Heart right ventricle (tissue), 16 donors: ENCODE results near the gene MYEOV. TPM values are rescaled to one million over a fixed set of nuclear protein-coding genes. Genes with fewer than 3 reads are reported as not detected.

Experiments used
- ATAC-seq, 8 donors: fragments of 200-7000 bp; cut with Tn5 transposase; one replicate each; pipeline ENCODE4 v1.9.1; 2020; ENCODE audit warnings: mild to moderate bottlenecking in 8 of 8, moderate library complexity in 8 of 8, moderate number of reproducible peaks in 1 of 8
- DNase-seq, 2 donors: peaks; one replicate each; pipeline ENCODE4 v3.0.0-alpha.2; 2020
- H3K27ac ChIP-seq, 10 donors: fragments of 200-600 bp; sonication (generic) in 2 of 10; one replicate each; pipeline versions ENCODE4 v1.5.0 to v1.8.0; 2020 to 2022; ENCODE audit warnings: mild to moderate bottlenecking in 3 of 10
- H3K27me3 ChIP-seq, 7 donors: fragments of 200-600 bp; one replicate each; pipeline ENCODE4 v1.8.0; 2021 to 2022; ENCODE audit warnings: mild to moderate bottlenecking in 2 of 7
- H3K36me3 ChIP-seq, 9 donors: fragments of 200-600 bp; sonication (generic) in 1 of 9; one replicate each; pipeline versions ENCODE4 v1.5.0 to v1.8.0; 2020 to 2022; ENCODE audit warnings: mild to moderate bottlenecking in 2 of 9
- H3K4me1 ChIP-seq, 9 donors: fragments of 200-600 bp; sonication (generic) in 1 of 9; one replicate each; pipeline versions ENCODE4 v1.5.0 to v1.8.0; 2020 to 2022; ENCODE audit warnings: mild to moderate bottlenecking in 4 of 9
- H3K4me3 ChIP-seq, 10 donors: fragments of 200-600 bp; sonication (generic) in 2 of 10; one replicate each; pipeline versions ENCODE4 v1.5.0 to v1.8.0; 2020 to 2022; ENCODE audit warnings: mild to moderate bottlenecking in 7 of 10, moderate library complexity in 2 of 10
- H3K9me3 ChIP-seq, 11 donors: fragments of 200-600 bp in 10 of 11; sonication (generic) in 2 of 11; one replicate each; pipeline versions ENCODE4 v1.5.0 to v1.8.0; 2013 to 2022; ENCODE audit warnings: mild to moderate bottlenecking in 2 of 11, control low read depth in 1 of 11, moderate library complexity in 1 of 11
- CTCF ChIP-seq, 9 donors: fragments of 200-600 bp; sonication (generic) in 2 of 9; IDR thresholded peaks; one replicate each; pipeline versions ENCODE4 v1.5.0 to v1.8.0; 2021 to 2022; ENCODE audit warnings: antibody characterized with exemption in 9 of 9, mild to moderate bottlenecking in 5 of 9, moderate library complexity in 1 of 9
- WGBS, 2 donors: extraction: QIAGEN DNeasy Blood & Tissue Kit; methylation state at CpG; one replicate each; pipeline ENCODE4 v1.1.7; 2013; ENCODE audit warnings: inconsistent platforms in 1 of 2; 5-methylcytosine and 5-hydroxymethylcytosine counted together
- intact Hi-C, 10 donors: fragments of 100-400 bp; cut with DNase I; formaldehyde crosslinking; loops; one replicate each; pipeline versions ENCODE4 v1.11.1 to v1.14.2; 2022
- polyA plus RNA-seq, 2 donors: library from polyadenylated mRNA; stranded (reverse); fragments of 200-250 nt; gene quantifications; one replicate each; pipeline ENCODE4 v1.2.3, GENCODE V29; 2013
- total RNA-seq, 10 donors: library from RNA; stranded (reverse); fragmentation: NEBNext Ultra II Directional in 3 of 10; extraction: Animal tissue kit (Norgen Biotek cat#: 25700) in 3 of 10; gene quantifications; one replicate each; pipeline versions ENCODE4 v1.2.1 to v1.2.4, GENCODE V29; 2021 to 2023
- donor health status: Arrhythmogenic right ventricular cardiomyopathy.
- donor health status: ischemic (EF 13 %, LVEDD 7.1; RV severe dilation, severe dysfunction).
- donor health status: healthy with polysubstance abuse.
- donor health status: DM: no; HTN: yes; CAD: no.
- donor health status: DM: no; HTN: no; CAD: no.
- donor health status: ischemic (EF 25% LVEDD 6.9; RV normal size, moderate dysfunction).
- donor health status: ischemic (EF 25% LVEDD 5.7; RV mildly dilated, moderate dysfunction).
- donor health status: healthy.
- donor health status: DM: yes; HTN: yes; CAD: no.
- donor health status: Ischemic cardiomyopathy.
- donor health status: ischemic (EF 35%, LVEDD 5.7; RV mildly dilated, moderate dysfunction).
- donor health status: nonischemic (EF 11% LVEDD 7.7; RV severe dilation, severe dysfunction).
- donor health status: DM: yes; HTN: yes; CAD: no.
- donor health status: PGD.
- donor health status: ischemic (EF 29% LVEDD 5.4; RV normal size, mild dysfunction).
- donor health status: nonischemic (EF 23%, LVEDD 6.1; RV moderate dilation, normal function).

Gene MYEOV
- total and polyA plus RNA-seq, 12 donors, result 0.07 TPM; not detected in 11

- Histone ChIP-seq H3K27me3 (no peaks in the 10 kb centered on the region), H3K9me3 (peaks cover 0 to 17% (median 0%) of the 10 kb centered on the region in 11 donors), H3K4me3 (no peak overlapping the region), H3K4me1 (peaks cover 0 to 4% (median 0%) of the 10 kb centered on the region in 9 donors), H3K27ac (no peak overlapping the region), H3K36me3 (no peaks in the 10 kb centered on the region)
- WGBS, 2 donors, result 90 to 91% methylated on average over 15 of the region's 15 CpGs
- ATAC-seq (no peak), DNase-seq (no peak)
- intact Hi-C loops, result no loop called here
- no peak for TF ChIP-seq CTCF (IDR thresholded peaks at IDR 0.05)
Observed at GRCh38 chr11:69335007-69335780, 41.2 kb downstream of the MYEOV start.

GRCh38 chr11:69335781-69336405 is 41.9 kb downstream of the MYEOV start:
- no peaks in the 10 kb centered on the region for H3K27me3 ChIP-seq
- no peak for TF ChIP-seq CTCF (IDR thresholded peaks at IDR 0.05)
- peaks cover 0 to 13% (median 0%) of the 10 kb centered on the region in 11 donors for H3K9me3 ChIP-seq
- H3K36me3 ChIP-seq, result no peaks in the 10 kb centered on the region
- ATAC-seq, result no peak
- no peak overlapping the region for H3K4me3 ChIP-seq
- H3K4me1 ChIP-seq, result peaks cover 0 to 4% (median 0%) of the 10 kb centered on the region in 9 donors
- H3K27ac ChIP-seq, result no peak overlapping the region
- DNase-seq, result no peak
- intact Hi-C loops, result no loop called here
- 91 to 94% methylated on average over 12 of the region's 12 CpGs for WGBS, 2 donors

GRCh38 chr11:69337211-69337721 is 43.3 kb downstream of the MYEOV start:
- no peak for ATAC-seq
- Histone ChIP-seq H3K27ac (no peak overlapping the region), H3K27me3 (no peaks in the 10 kb centered on the region), H3K36me3 (no peaks in the 10 kb centered on the region), H3K4me1 (peaks cover 0 to 4% (median 0%) of the 10 kb centered on the region in 9 donors), H3K9me3 (no peaks in the 10 kb centered on the region), H3K4me3 (no peak overlapping the region)
- no peak for DNase-seq
- 67 to 68% methylated on average over 6 of the region's 6 CpGs for WGBS, 2 donors
- TF ChIP-seq CTCF (IDR thresholded peaks at IDR 0.05), result no peak
- intact Hi-C loops, result no loop called here

- DNase-seq, result no peak
- no peaks in the 10 kb centered on the region for H3K27me3 ChIP-seq
Observed at GRCh38 chr11:69339041-69339733, 45.2 kb downstream of the MYEOV start.

More at GRCh38 chr11:69339041-69339733, 45.2 kb downstream of the MYEOV start:
- H3K9me3 ChIP-seq, result no peaks in the 10 kb centered on the region
- no peak for TF ChIP-seq CTCF (IDR thresholded peaks at IDR 0.05)
- H3K27ac ChIP-seq, result no peak overlapping the region
- intact Hi-C loops, result no loop called here
- 95 to 96% methylated on average over 12 of the region's 12 CpGs for WGBS, 2 donors
- H3K4me3 ChIP-seq, result no peak overlapping the region
- no peaks in the 10 kb centered on the region for H3K36me3 ChIP-seq
- no peak for ATAC-seq
- H3K4me1 ChIP-seq, result peaks cover 0 to 4% (median 0%) of the 10 kb centered on the region in 9 donors
